ENCODE results near the gene ZNF141.

ZNF141 gene

DNA sequence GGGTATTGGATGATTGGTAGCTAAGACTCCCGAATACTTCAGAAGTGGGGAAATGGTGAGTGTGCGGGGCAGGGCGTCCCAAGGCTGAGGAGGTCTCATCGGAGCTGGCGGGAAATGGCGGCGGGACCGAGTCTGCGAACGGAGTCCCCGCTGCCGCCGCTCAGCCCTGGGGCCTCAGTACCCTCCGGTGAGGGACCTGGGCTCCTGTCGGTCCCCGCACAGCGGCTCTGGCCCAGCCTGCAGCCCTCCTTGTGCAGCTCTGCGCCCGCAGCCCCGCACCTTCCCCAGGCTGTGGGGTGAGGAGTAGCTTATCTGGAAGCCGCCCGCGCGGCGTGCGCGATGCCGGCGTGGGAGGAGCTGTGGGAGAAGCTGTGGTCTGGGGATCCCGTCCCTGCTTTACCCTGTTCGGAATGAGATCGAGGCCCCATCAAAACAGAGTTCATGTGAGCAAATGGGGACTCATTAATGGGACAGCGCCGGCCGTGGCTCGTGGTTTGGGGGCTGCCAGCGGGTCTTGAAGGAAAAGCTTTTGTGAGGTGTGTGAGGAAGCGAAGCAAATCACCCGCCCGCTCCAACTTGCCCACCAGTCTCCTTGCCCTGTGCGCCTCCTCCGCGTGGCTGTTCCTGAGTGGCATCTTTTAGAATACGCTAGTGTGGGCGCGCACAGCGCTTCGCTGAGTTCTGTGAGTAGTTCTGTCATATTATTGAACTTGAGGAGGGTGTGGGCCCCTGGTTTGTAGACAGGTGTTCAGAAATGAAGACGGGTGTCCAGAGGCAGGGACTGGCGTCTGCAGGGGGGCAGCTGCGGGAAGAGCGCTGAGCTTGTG, 531 bp downstream of the ZNF141 start:
- Histone ChIP-seq H4K20me1 (ENCODE audit: insufficient read depth, low read length) (no peaks in the 10 kb centered on the region), H3K27me3 (replicated peaks; ENCODE audit: insufficient read depth, low read length) (no peaks in the 10 kb centered on the region), H3K36me3 (replicated peaks; ENCODE audit: insufficient read depth, low read length) (no peaks in the 10 kb centered on the region), H3K79me2 (ENCODE audit: low read length) (no peaks in the 10 kb centered on the region), H3K27ac (ENCODE audit: low read length) (no peak overlapping the region), H3K4me3 (ENCODE audit: low read length) (no peak overlapping the region), H3K9me3 (replicated peaks; ENCODE audit: insufficient read depth, low read length) (no peaks in the 10 kb centered on the region), H2AFZ (ENCODE audit: low read length) (no peak overlapping the region), H3K4me2 (ENCODE audit: low read depth, low read length) (no peak overlapping the region), H3K9ac (ENCODE audit: low read length) (no peak overlapping the region), H3F3A (ENCODE audit: insufficient read depth, low read length) (no peaks in the 10 kb centered on the region), H3K4me1 (ENCODE audit: low read length) (no peaks in the 10 kb centered on the region), H3K9me2 (replicated peaks; ENCODE audit: insufficient read depth, low read length) (no peaks in the 10 kb centered on the region)
- no peak for DNase-seq
- no peak for TF ChIP-seq EZH2phosphoT487 (IDR thresholded peaks at IDR 0.05; ENCODE audit: low read length)
- no peak for TF ChIP-seq EZH2 (optimal IDR thresholded peaks at IDR 0.05; ENCODE audit: low read depth, low read length)
- TF ChIP-seq CTCF (IDR thresholded peaks at IDR 0.05; ENCODE audit: low read length): no peak

GRCh38 chr4:338759-339097, 1.1 kb downstream of the ZNF141 start:
- no peak overlapping the region for H3K4me3 ChIP-seq (ENCODE audit: low read length)
- H4K20me1 ChIP-seq (ENCODE audit: insufficient read depth, low read length): no peaks in the 10 kb centered on the region
- no peaks in the 10 kb centered on the region for H3F3A ChIP-seq (ENCODE audit: insufficient read depth, low read length)
- no peaks in the 10 kb centered on the region for H3K9me2 ChIP-seq (replicated peaks; ENCODE audit: insufficient read depth, low read length)
- no peaks in the 10 kb centered on the region for H3K79me2 ChIP-seq (ENCODE audit: low read length)
- H3K4me1 ChIP-seq (ENCODE audit: low read length): no peaks in the 10 kb centered on the region
- H3K9ac ChIP-seq (ENCODE audit: low read length): no peak overlapping the region
- H3K36me3 ChIP-seq (replicated peaks; ENCODE audit: insufficient read depth, low read length): no peaks in the 10 kb centered on the region
- H3K27ac ChIP-seq (ENCODE audit: low read length): no peak overlapping the region
- no peaks in the 10 kb centered on the region for H3K9me3 ChIP-seq (replicated peaks; ENCODE audit: insufficient read depth, low read length)
- H2AFZ ChIP-seq (ENCODE audit: low read length): no peak overlapping the region
- DNase-seq: no peak
- H3K4me2 ChIP-seq (ENCODE audit: low read depth, low read length): no peak overlapping the region
- no peak for TF ChIP-seq CTCF (IDR thresholded peaks at IDR 0.05; ENCODE audit: low read length)
- H3K27me3 ChIP-seq (replicated peaks; ENCODE audit: insufficient read depth, low read length): no peaks in the 10 kb centered on the region

- TF ChIP-seq EZH2 (optimal IDR thresholded peaks at IDR 0.05; ENCODE audit: low read depth, low read length) (no peak), CTCF (IDR thresholded peaks at IDR 0.05; ENCODE audit: low read length) (no peak), EZH2phosphoT487 (IDR thresholded peaks at IDR 0.05; ENCODE audit: low read length) (no peak)
- H3K4me1 ChIP-seq (ENCODE audit: low read length): no peaks in the 10 kb centered on the region
- H3K36me3 ChIP-seq (replicated peaks; ENCODE audit: insufficient read depth, low read length): no peaks in the 10 kb centered on the region
- no peak for DNase-seq
- H3K9ac ChIP-seq (ENCODE audit: low read length): no peak overlapping the region
- no peaks in the 10 kb centered on the region for H3K9me2 ChIP-seq (replicated peaks; ENCODE audit: insufficient read depth, low read length)
- H3K79me2 ChIP-seq (ENCODE audit: low read length): no peaks in the 10 kb centered on the region
- no peaks in the 10 kb centered on the region for H3K9me3 ChIP-seq (replicated peaks; ENCODE audit: insufficient read depth, low read length)
- H3F3A ChIP-seq (ENCODE audit: insufficient read depth, low read length): no peaks in the 10 kb centered on the region
- H4K20me1 ChIP-seq (ENCODE audit: insufficient read depth, low read length): no peaks in the 10 kb centered on the region
- H2AFZ ChIP-seq (ENCODE audit: low read length): no peak overlapping the region
- no peaks in the 10 kb centered on the region for H3K27me3 ChIP-seq (replicated peaks; ENCODE audit: insufficient read depth, low read length)
- no peak overlapping the region for H3K4me3 ChIP-seq (ENCODE audit: low read length)
- no peak overlapping the region for H3K27ac ChIP-seq (ENCODE audit: low read length)
- H3K4me2 ChIP-seq (ENCODE audit: low read depth, low read length): no peak overlapping the region
Measured at GRCh38 chr4:340011-340410, 2.4 kb downstream of the ZNF141 start.
